ENCODE data around the gene LAMA5.
"Not testable (repeated sequence)": the region's sequence is repeated elsewhere in the genome, so short reads cannot be mapped to it uniquely, and the experiment has no call there.

Gene LAMA5

GRCh38 chr20:62388839-62389600 is 21.9 kb upstream of the LAMA5 start:
- no peak for DNase-seq

GRCh38 chr20:62387933-62388635 is 21.0 kb upstream of the LAMA5 start:
- DNase-seq, result no peak

- no peak for DNase-seq
These were observed 20.3 kb upstream of the LAMA5 start for GRCh38 chr20:62387219-62387913.

- peak; percentile 93 for DNase-seq
These were observed 19.5 kb upstream of the LAMA5 start, which contains the start of gene RPS21 for GRCh38 chr20:62386383-62387218. RPS21 (plus strand) TSS chr20:62387103; CDS start chr20:62387339, 236 bp downstream.

- peak; percentile 84 for DNase-seq
These were observed 15.4 kb upstream of the LAMA5 start for GRCh38 chr20:62382306-62383198.

- no peak for DNase-seq
These were observed 14.7 kb upstream of the LAMA5 start for GRCh38 chr20:62381842-62382241.

GRCh38 chr20:62381202-62381797 is 14.2 kb upstream of the LAMA5 start:
- DNase-seq, result no peak

- no peak for DNase-seq
These were observed 11.1 kb upstream of the LAMA5 start for GRCh38 chr20:62378215-62378614.

- no peak for DNase-seq
These were observed 10.6 kb upstream of the LAMA5 start for GRCh38 chr20:62377615-62378178.

- DNase-seq, result no peak
These were observed 10.0 kb upstream of the LAMA5 start for GRCh38 chr20:62377064-62377461.

- DNase-seq, result no peak
These were observed 9.3 kb upstream of the LAMA5 start for GRCh38 chr20:62376112-62377063.

- no peak for DNase-seq
These were observed 7.4 kb upstream of the LAMA5 start for GRCh38 chr20:62374331-62375152.

- not testable (repeated sequence) for DNase-seq
These were observed 6.6 kb upstream of the LAMA5 start for GRCh38 chr20:62373631-62374179.

- no peak for DNase-seq
These were observed 5.2 kb upstream of the LAMA5 start for GRCh38 chr20:62372042-62372993.

- DNase-seq, result no peak
These were observed 4.5 kb upstream of the LAMA5 start for GRCh38 chr20:62371588-62372041.

GRCh38 chr20:62370807-62371587 is 3.9 kb upstream of the LAMA5 start:
- DNase-seq, result no peak

Data from CD4-positive, alpha-beta T cell treated with Interleukin-21 for 1 hour (primary cell).